Measurements from ENCODE around the gene RANBP1. TPM values are rescaled to one million over a fixed set of nuclear protein-coding genes. Genes with fewer than 3 reads are reported as not detected.

Gene RANBP1
- total and polyA plus RNA-seq, 12 donors, result 63.3 to 346 (median 126) TPM

DNA sequence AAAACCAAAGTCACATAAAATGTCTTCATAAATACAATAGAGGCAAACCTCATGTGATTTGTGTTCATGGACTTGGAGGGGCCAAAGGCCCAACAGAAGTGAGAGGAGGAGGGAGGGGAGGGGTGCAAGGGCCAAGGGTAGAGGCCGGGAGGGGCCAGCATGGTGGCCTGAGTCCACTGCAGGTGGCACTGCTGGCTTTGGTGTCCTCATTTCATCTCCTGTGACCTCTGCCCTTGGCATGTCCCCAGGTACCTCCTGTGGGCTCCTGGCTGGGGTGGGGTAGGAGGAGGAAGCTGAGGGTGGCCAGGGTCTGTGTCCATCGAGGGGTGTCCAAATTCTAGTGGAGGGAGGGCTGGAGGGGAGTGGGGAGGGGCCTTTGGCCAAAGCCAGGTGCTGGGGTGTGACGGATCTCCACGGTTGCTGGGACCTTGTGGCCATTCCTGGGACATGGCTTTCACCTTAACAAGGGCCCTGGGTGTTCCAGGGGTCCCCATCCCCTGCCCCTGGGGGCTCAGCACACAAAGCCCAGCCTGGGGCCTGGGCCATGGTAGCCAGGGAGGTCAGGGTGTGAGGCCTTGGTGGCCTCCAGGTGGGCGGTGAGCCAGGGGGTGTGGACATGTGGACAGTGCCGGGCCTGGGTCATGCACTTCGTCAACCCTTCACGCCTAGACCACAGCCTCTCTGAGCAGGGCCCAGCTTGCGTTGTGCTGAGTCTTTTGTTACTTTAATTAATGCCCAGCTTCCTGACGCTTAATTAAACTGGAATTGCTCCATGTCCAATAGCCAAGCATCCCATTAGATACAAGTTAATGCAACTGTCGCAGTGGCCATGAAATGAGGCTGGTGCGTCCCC lies 55.6 kb downstream of the RANBP1 start:
- intact Hi-C loops (cut with DNase I), result no loop called here
- no peak overlapping the region for H3K4me3 ChIP-seq
- no peaks in the 10 kb centered on the region for H3K36me3 ChIP-seq (replicated peaks in 1 of 2)
- H3K27ac ChIP-seq, result no peak overlapping the region
- DNase-seq, result no peak
- H3K4me1 ChIP-seq (replicated peaks in 1 of 2), result no peaks in the 10 kb centered on the region
- no peak for TF ChIP-seq POLR2A (IDR thresholded peaks at IDR 0.05)
- TF ChIP-seq, protein P1, sequence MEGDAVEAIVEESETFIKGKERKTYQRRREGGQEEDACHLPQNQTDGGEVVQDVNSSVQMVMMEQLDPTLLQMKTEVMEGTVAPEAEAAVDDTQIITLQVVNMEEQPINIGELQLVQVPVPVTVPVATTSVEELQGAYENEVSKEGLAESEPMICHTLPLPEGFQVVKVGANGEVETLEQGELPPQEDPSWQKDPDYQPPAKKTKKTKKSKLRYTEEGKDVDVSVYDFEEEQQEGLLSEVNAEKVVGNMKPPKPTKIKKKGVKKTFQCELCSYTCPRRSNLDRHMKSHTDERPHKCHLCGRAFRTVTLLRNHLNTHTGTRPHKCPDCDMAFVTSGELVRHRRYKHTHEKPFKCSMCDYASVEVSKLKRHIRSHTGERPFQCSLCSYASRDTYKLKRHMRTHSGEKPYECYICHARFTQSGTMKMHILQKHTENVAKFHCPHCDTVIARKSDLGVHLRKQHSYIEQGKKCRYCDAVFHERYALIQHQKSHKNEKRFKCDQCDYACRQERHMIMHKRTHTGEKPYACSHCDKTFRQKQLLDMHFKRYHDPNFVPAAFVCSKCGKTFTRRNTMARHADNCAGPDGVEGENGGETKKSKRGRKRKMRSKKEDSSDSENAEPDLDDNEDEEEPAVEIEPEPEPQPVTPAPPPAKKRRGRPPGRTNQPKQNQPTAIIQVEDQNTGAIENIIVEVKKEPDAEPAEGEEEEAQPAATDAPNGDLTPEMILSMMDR (IDR thresholded peaks at IDR 0.05), result no peak
- no peaks in the 10 kb centered on the region for H3K9me3 ChIP-seq (replicated peaks in 1 of 3)
- no peaks in the 10 kb centered on the region for H3K27me3 ChIP-seq
- 80 to 90% (median 82%) methylated on average over 5 to 12 of the region's 12 CpGs for WGBS, 4 donors

DNA sequence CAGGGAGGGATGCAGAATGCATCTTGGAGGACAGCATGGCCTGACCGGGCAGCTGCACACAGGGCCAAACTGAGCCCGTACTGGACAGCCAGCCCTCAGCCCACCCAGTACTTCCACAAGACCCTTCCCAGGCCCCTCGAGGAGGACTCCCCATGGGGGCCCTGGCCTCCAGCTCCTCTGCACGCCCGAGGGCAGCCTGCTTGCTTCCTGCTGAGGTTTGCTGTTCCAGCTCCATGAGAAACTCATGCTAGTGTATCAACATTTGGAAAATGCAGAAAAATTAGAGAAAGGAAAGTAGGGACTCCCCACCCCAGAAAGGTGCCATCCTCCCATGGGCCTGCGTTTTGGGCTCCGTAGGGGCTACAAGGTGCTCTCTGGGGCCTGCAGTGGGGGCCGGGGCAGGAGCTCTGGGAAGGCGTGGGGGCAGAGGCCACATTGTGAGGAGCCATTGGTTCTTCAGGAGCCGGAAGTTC lies 56.3 kb downstream of the RANBP1 start:
- intact Hi-C loops (cut with DNase I), result no loop called here
- no peak overlapping the region for H3K27ac ChIP-seq
- no peaks in the 10 kb centered on the region for H3K27me3 ChIP-seq
- H3K4me1 ChIP-seq (replicated peaks in 1 of 2), result no peaks in the 10 kb centered on the region
- WGBS, 4 donors, result 83 to 90% (median 86%) methylated on average over 8 to 10 of the region's 10 CpGs
- DNase-seq, result no peak
- no peaks in the 10 kb centered on the region for H3K9me3 ChIP-seq (replicated peaks in 1 of 3)
- H3K4me3 ChIP-seq, result no peak overlapping the region
- H3K36me3 ChIP-seq (replicated peaks in 1 of 2), result no peaks in the 10 kb centered on the region
- no peak for TF ChIP-seq POLR2A (IDR thresholded peaks at IDR 0.05)
- TF ChIP-seq, protein P1 (IDR thresholded peaks at IDR 0.05), result no peak

DNA sequence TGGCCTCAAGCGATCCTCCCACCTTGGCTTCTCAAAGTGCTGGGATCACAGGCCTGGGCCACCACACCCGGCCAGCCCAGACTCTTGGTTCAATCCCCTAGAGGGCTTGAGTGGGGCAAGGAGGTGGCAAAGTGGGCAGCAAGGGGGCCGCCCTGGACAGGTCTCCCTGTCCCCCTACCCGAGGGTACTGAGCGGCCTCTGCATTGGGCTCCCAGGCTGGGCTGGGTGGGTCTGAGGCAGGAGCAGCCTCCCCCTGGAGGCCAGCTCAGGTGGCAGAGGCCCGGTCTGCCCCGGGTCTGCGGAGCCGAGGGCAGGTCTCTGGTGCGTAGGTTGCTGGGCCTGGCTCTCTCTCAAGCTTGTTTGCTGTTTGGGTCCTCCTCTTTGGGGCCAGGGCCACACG lies 57.3 kb downstream of the RANBP1 start:
- Histone ChIP-seq H3K4me1 (replicated peaks in 1 of 2) (no peaks in the 10 kb centered on the region), H3K36me3 (replicated peaks in 1 of 2) (no peaks in the 10 kb centered on the region), H3K9me3 (replicated peaks in 1 of 3) (no peaks in the 10 kb centered on the region), H3K27ac (no peak overlapping the region), H3K4me3 (no peak overlapping the region), H3K27me3 (no peaks in the 10 kb centered on the region)
- intact Hi-C loops (cut with DNase I), result no loop called here
- no peak for DNase-seq
- WGBS, 4 donors, result 86 to 100% (median 91%) methylated on average over 2 to 11 of the region's 11 CpGs
- no peak for TF ChIP-seq POLR2A (IDR thresholded peaks at IDR 0.05)
- TF ChIP-seq, protein P1 (IDR thresholded peaks at IDR 0.05), result no peak

DNA sequence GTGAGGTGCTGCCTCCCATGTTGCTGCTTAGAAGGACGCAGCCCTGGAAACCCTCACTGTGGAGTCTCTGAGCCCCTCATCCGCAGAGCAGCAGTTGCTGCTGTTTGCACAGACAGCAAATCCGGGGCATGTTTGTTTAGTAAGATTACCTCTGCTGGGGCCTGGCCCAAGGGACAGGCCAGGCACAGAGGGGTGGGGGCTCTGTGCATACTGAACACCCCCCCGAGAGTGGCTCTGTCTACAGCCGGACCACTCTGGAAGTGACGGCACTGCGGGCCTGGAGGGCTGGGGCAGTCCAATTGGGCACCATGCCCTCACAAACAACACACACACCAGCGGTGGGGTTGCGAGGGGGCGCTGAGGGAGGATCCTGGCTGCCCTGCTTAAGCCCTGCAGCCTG lies 57.9 kb downstream of the RANBP1 start:
- no peak for DNase-seq
- WGBS, 4 donors, result 82 to 85% (median 83%) methylated on average over 4 to 10 of the region's 10 CpGs; no CpG with 5 or more reads in 1 of the 4 donors
- Histone ChIP-seq H3K4me1 (replicated peaks in 1 of 2) (no peaks in the 10 kb centered on the region), H3K4me3 (no peak overlapping the region), H3K27me3 (no peaks in the 10 kb centered on the region), H3K27ac (no peak overlapping the region), H3K36me3 (replicated peaks in 1 of 2) (no peaks in the 10 kb centered on the region), H3K9me3 (replicated peaks in 1 of 3) (no peaks in the 10 kb centered on the region)
- intact Hi-C loops (cut with DNase I), result no loop called here
- TF ChIP-seq, protein P1 (IDR thresholded peaks at IDR 0.05), result no peak
- TF ChIP-seq POLR2A (IDR thresholded peaks at IDR 0.05), result no peak

All from adrenal gland (tissue), 12 donors.